Endometrial microvascular endothelial cells (primary cell): ENCODE data around the gene GADL1. TPM values are rescaled to one million over a fixed set of nuclear protein-coding genes. Genes with fewer than 3 reads are reported as not detected.

ENCODE experiments used
- in situ Hi-C: cut with HindIII; loops from 2 replicates; pipeline ENCODE4 v1.10.0; 2017; ENCODE audit warnings: low sequenced_read_pairs, low pct_unique_long_range_greater_than_20kb; ENCODE audit errors: inconsistent ontology term
- total RNA-seq: library from RNA; depleted of rRNA; stranded (reverse); fragments of >200 nt; gene quantifications from one replicate; pipeline ENCODE4 v1.2.3, GENCODE V29; 2015; ENCODE audit errors: inconsistent ontology term

GADL1 gene, protein sequence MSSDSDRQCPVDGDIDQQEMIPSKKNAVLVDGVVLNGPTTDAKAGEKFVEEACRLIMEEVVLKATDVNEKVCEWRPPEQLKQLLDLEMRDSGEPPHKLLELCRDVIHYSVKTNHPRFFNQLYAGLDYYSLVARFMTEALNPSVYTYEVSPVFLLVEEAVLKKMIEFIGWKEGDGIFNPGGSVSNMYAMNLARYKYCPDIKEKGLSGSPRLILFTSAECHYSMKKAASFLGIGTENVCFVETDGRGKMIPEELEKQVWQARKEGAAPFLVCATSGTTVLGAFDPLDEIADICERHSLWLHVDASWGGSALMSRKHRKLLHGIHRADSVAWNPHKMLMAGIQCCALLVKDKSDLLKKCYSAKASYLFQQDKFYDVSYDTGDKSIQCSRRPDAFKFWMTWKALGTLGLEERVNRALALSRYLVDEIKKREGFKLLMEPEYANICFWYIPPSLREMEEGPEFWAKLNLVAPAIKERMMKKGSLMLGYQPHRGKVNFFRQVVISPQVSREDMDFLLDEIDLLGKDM
- 0.09 TPM for total RNA-seq

DNA sequence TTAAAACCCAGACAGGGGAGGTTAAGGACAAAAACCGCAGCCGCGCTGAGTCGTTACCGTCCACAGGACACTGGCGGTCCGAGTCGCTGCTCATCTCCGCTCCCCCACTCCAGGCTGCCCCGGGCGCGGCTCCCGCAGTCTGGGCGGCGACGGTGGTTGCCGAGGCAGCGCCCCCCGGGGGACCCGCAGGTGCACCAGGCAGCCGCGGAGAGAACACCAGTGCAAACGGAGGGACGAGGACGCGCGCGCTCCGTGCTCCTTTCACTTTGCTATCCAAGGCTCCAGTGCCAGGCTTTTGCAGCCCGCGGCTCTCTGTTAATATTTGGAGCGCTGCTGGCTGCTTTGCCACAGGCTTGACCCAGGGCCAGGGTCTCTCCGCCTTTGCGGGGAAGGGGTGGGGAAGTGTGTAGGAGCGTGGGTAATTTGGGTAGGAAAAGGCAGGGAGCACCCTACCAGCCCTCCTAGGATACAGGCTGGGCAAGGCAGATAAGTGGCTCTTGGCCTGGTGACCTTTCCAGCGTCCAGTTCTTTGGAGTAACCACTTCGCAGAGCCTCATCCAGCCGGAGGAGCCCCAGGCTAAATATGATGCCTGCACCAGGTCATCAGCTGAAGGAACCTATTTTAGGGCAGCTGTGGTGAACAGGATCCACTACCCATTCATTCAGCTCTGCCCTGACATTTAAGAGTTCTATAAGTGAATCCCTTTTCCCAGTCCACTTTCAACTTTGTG, at the start of gene GADL1:
Gene GADL1 (minus strand): TSS at position 141 of the 731 bp plus-strand sequence. CDS start 47 bp downstream, at position 94.
- in situ Hi-C loops, result no loop called here

- in situ Hi-C loops, result no loop called here
Observed at GRCh38 chr3:30944124-30944523, 49.7 kb upstream of the GADL1 start.

- in situ Hi-C loops, result no loop called here
Observed at GRCh38 chr3:30943206-30943605, 48.7 kb upstream of the GADL1 start.

- in situ Hi-C loops, result no loop called here
Observed at GRCh38 chr3:30941342-30941741, 46.9 kb upstream of the GADL1 start.

- in situ Hi-C loops, result no loop called here
Observed at GRCh38 chr3:30940740-30941139, 46.3 kb upstream of the GADL1 start.

- in situ Hi-C loops, result no loop called here
Observed at GRCh38 chr3:30934208-30934550, 39.7 kb upstream of the GADL1 start.

- in situ Hi-C loops, result no loop called here
Observed at GRCh38 chr3:30933478-30934207, 39.2 kb upstream of the GADL1 start.

DNA sequence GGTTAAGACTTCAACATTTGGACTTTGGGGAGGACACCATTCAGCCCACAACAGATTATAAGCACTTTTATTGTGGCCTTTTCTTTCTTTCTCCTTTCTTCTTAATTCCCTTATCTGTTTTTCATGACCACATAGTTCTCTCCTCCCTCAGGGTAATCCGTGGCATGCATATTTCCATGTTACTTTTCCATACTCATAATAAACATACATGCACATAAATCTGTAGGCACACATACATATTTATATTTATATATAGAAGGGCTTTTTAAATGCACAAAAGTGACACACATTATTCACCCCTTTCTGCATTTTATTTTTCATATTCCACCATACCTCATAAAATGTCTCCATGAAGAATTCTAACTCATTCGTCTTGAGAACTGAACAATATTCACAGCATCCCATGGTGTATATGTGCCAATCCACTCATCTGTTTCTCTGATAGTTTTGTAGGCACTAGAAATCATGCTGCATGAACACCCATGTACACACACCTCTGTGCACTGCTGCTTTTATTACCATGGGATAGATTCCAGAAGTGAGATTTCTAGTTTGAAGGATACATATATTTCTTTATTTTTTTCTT, 38.1 kb upstream of the GADL1 start:
- in situ Hi-C loops, result no loop called here

- in situ Hi-C loops, result no loop called here
Observed at GRCh38 chr3:30924763-30925162, 30.3 kb upstream of the GADL1 start.

DNA sequence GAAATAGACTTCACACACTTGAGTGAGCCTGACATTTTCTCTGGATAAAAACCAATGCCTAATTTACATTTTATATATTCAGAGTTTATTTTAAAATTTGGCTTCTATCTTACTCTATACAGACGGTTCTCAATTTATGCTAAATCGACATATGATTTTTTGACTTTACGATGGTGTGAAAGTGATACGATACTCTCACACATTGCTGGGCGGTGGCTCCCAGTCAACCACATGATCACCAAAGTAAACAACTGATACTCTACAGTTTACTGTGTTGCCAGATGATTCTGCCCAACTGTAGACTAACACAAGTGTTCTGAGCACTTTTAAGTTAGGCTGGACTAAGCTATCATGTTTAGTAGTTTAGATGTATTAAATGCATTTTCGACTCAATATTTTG, 25.1 kb upstream of the GADL1 start:
- in situ Hi-C loops, result no loop called here

- in situ Hi-C loops, result no loop called here
Observed at GRCh38 chr3:30918761-30919160, 24.3 kb upstream of the GADL1 start.

GRCh38 chr3:30915782-30916181, 21.3 kb upstream of the GADL1 start:
- in situ Hi-C loops, result no loop called here

GRCh38 chr3:30914696-30915095, 20.2 kb upstream of the GADL1 start:
- in situ Hi-C loops, result no loop called here

DNA sequence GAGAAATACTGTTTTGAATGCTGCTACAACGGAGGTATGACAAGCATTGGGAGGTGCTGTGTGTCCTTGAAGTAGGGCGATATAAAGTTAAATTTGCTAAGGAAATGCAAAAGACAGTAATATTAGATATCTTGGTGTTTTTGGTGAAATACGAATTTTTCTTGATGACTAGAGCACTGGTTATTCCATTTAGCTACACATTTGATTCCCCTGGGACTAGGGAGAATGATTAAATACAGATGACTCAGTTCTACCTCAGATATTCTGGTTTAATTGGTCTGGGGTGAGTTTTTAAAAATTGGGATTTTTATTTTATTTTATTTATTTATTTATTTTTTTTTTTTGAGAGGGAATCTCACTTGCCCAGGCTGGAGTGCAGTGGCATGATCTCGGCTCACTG, 18.7 kb upstream of the GADL1 start:
- in situ Hi-C loops, result no loop called here

GRCh38 chr3:30912301-30912700, 17.8 kb upstream of the GADL1 start:
- in situ Hi-C loops, result no loop called here

GRCh38 chr3:30908456-30909037, 14.1 kb upstream of the GADL1 start:
- in situ Hi-C loops, result no loop called here

- in situ Hi-C loops, result no loop called here
Observed at GRCh38 chr3:30904996-30905395, 10.5 kb upstream of the GADL1 start.

GRCh38 chr3:30895329-30895728, 868 bp upstream of the GADL1 start:
- in situ Hi-C loops, result no loop called here
